GM23338 (cell line): Measurements from ENCODE around the gene SLC9A9. TPM values are rescaled to one million over a fixed set of nuclear protein-coding genes. Genes with fewer than 3 reads are reported as not detected.

ENCODE experiments used
- ATAC-seq: fragments of 200-7000 bp; cut with Tn5 transposase; 3 replicates; pipeline ENCODE4 v1.9.1; 2020
- DNase-seq: peaks from one replicate; pipeline ENCODE4 v3.0.0-alpha.2; 2015; ENCODE audit warnings: low spot score
- H2AFZ ChIP-seq: fragments of 200-600 bp; sonication (generic); 2 replicates; pipeline ENCODE4 v1.8.0; 2016; ENCODE audit warnings: antibody characterized with exemption, mild to moderate bottlenecking, moderate library complexity
- H3F3A ChIP-seq: fragments of 200-600 bp; sonication (generic); replicated peaks from 2 replicates; pipeline ENCODE4 v1.8.0; 2017; ENCODE audit warnings: antibody characterized with exemption, mixed run types, low read depth
- H3K27ac ChIP-seq: fragments of 200-600 bp; sonication (generic); 2 replicates; pipeline ENCODE4 v1.6.1; 2016; ENCODE audit warnings: low read depth
- H3K27me3 ChIP-seq: fragments of 200-600 bp; sonication (generic); 2 replicates; pipeline ENCODE4 v1.8.0; 2016; ENCODE audit warnings: mild to moderate bottlenecking, mixed run types, moderate library complexity; ENCODE audit not compliant: insufficient read depth
- H3K36me3 ChIP-seq: fragments of 200-600 bp; sonication (generic); 2 replicates; pipeline ENCODE4 v1.8.0; 2016; ENCODE audit warnings: mild to moderate bottlenecking; ENCODE audit not compliant: insufficient read depth
- H3K4me1 ChIP-seq: fragments of 200-600 bp; sonication (generic); 2 replicates; pipeline ENCODE4 v1.8.0; 2016; ENCODE audit warnings: mild to moderate bottlenecking, moderate library complexity; ENCODE audit not compliant: insufficient read depth
- H3K4me2 ChIP-seq: fragments of 200-600 bp; sonication (generic); 2 replicates; pipeline ENCODE4 v1.7.1; 2017; ENCODE audit warnings: mixed run types
- H3K4me3 ChIP-seq: fragments of 200-600 bp; sonication (generic); 2 replicates; pipeline ENCODE4 v1.6.1; 2016; ENCODE audit warnings: mixed run types
- H3K79me2 ChIP-seq: fragments of 200-600 bp; sonication (generic); replicated peaks from 2 replicates; pipeline ENCODE4 v1.8.0; 2017; ENCODE audit warnings: mild to moderate bottlenecking; ENCODE audit not compliant: insufficient read depth
- H3K9me2 ChIP-seq: fragments of 200-600 bp; sonication (generic); 2 replicates; pipeline ENCODE4 v1.8.0; 2017; ENCODE audit not compliant: insufficient read depth
- H4K20me1 ChIP-seq: fragments of 200-600 bp; sonication (generic); replicated peaks from 2 replicates; pipeline ENCODE4 v1.8.0; 2017; ENCODE audit warnings: mild to moderate bottlenecking; ENCODE audit not compliant: insufficient read depth
- H3K27ac Mint-ChIP-seq: 2 replicates; pipeline ENCODE4 v1.8.0; 2020; ENCODE audit warnings: inconsistent platforms, mild to moderate bottlenecking, moderate library complexity, mixed read lengths
- H3K27me3 Mint-ChIP-seq: 3 replicates; pipeline ENCODE4 v1.8.0; 2022; ENCODE audit warnings: low read depth, mild to moderate bottlenecking, moderate library complexity, mixed read lengths, inconsistent platforms; ENCODE audit not compliant: insufficient read depth, poor library complexity
- H3K36me3 Mint-ChIP-seq: 3 replicates; pipeline ENCODE4 v1.8.0; 2021; ENCODE audit warnings: low read depth, mild to moderate bottlenecking, inconsistent platforms, moderate library complexity, mixed read lengths
- H3K4me1 Mint-ChIP-seq: 3 replicates; pipeline ENCODE4 v1.8.0; 2020; ENCODE audit warnings: mild to moderate bottlenecking, inconsistent platforms, mixed read lengths
- H3K4me3 Mint-ChIP-seq: 3 replicates; pipeline ENCODE4 v1.8.0; 2021; ENCODE audit warnings: moderate library complexity, mild to moderate bottlenecking, inconsistent platforms, mixed read lengths
- H3K9me3 Mint-ChIP-seq: 3 replicates; pipeline ENCODE4 v1.8.0; 2020; ENCODE audit warnings: moderate library complexity, mild to moderate bottlenecking, inconsistent platforms, mixed read lengths
- CREB1 ChIP-seq: fragments of 250-450 bp; sonication (Bioruptor Pico); IDR thresholded peaks from 2 replicates; pipeline ENCODE4 v1.5.0; 2020; ENCODE audit warnings: low read depth, mild to moderate bottlenecking, moderate library complexity
- CTCF ChIP-seq, 2 experiments: fragments of 200-600 bp in 1 of 2; sonication (generic) in 1 of 2; conservative IDR thresholded peaks; 2 replicates each; pipeline versions ENCODE4 v1.5.1 to v1.6.1; 2016 to 2017; ENCODE audit warnings: antibody characterized with exemption in 2 of 2, low read depth in 2 of 2, mild to moderate bottlenecking in 2 of 2, moderate library complexity in 1 of 2
- ETS1 ChIP-seq: IDR thresholded peaks from 2 replicates; pipeline ENCODE4 v1.6.1; 2016; ENCODE audit warnings: antibody characterized with exemption
- EZH2 ChIP-seq: fragments of 200-600 bp; sonication (generic); IDR thresholded peaks from one replicate; pipeline ENCODE4 v1.8.0; 2017; ENCODE audit warnings: antibody characterized with exemption, mild to moderate bottlenecking, low read depth; ENCODE audit not compliant: unreplicated experiment
- EZH2phosphoT487 ChIP-seq: fragments of 200-600 bp; sonication (generic); IDR thresholded peaks from one replicate; pipeline ENCODE4 v1.8.1; 2018; ENCODE audit warnings: antibody characterized with exemption; ENCODE audit not compliant: unreplicated experiment
- JUNB ChIP-seq: IDR thresholded peaks from one replicate; pipeline ENCODE4 v1.6.1; 2016; ENCODE audit warnings: antibody characterized with exemption; ENCODE audit not compliant: unreplicated experiment
- NANOG ChIP-seq: IDR thresholded peaks from 2 replicates; pipeline ENCODE4 v1.6.1; 2016; ENCODE audit warnings: antibody characterized with exemption, borderline replicate concordance
- POLR2AphosphoS5 ChIP-seq: IDR thresholded peaks from 2 replicates; pipeline ENCODE4 v1.6.1; 2016; ENCODE audit warnings: antibody characterized with exemption, low read depth
- STAT1 ChIP-seq: IDR thresholded peaks from one replicate; pipeline ENCODE4 v1.6.1; 2016; ENCODE audit warnings: antibody characterized with exemption; ENCODE audit not compliant: unreplicated experiment
- ZNF114 ChIP-seq: fragments of 250-450 bp; sonication (Bioruptor Pico); IDR thresholded peaks from 2 replicates; pipeline ENCODE4 v1.5.0; 2020; ENCODE audit warnings: mild to moderate bottlenecking, moderate library complexity
- ZNF331 ChIP-seq: fragments of 250-450 bp; sonication (Bioruptor Pico); IDR thresholded peaks from 2 replicates; pipeline ENCODE4 v1.5.0; 2020; ENCODE audit warnings: low read depth, mild to moderate bottlenecking, moderate library complexity
- ZNF462 ChIP-seq: fragments of 250-450 bp; sonication (Bioruptor Pico); IDR thresholded peaks from 2 replicates; pipeline ENCODE4 v1.5.0; 2020; ENCODE audit warnings: mild to moderate bottlenecking, moderate library complexity
- polyA plus RNA-seq: library from polyadenylated mRNA; unstranded; fragments of >200 nt; fragmentation: Nextera tagmentation; extraction: Ambion mirVana; gene quantifications from 2 replicates; pipeline ENCODE4 v1.2.1, GENCODE V29; 2016
- total RNA-seq: library from RNA; depleted of rRNA; stranded (reverse); fragments of >200 nt; shearing (Covaris generic); gene quantifications from 2 replicates; pipeline ENCODE4 v1.2.3, GENCODE V29; 2014
- TF ChIP-seq, protein P1 (sequence below): IDR thresholded peaks from one replicate; pipeline ENCODE4 v1.6.1; 2018; ENCODE audit warnings: antibody characterized with exemption; ENCODE audit not compliant: unreplicated experiment

Gene SLC9A9
- total and polyA plus RNA-seq, 2 experiments from 2014 or later, result 1.3 to 1.6 TPM

DNA sequence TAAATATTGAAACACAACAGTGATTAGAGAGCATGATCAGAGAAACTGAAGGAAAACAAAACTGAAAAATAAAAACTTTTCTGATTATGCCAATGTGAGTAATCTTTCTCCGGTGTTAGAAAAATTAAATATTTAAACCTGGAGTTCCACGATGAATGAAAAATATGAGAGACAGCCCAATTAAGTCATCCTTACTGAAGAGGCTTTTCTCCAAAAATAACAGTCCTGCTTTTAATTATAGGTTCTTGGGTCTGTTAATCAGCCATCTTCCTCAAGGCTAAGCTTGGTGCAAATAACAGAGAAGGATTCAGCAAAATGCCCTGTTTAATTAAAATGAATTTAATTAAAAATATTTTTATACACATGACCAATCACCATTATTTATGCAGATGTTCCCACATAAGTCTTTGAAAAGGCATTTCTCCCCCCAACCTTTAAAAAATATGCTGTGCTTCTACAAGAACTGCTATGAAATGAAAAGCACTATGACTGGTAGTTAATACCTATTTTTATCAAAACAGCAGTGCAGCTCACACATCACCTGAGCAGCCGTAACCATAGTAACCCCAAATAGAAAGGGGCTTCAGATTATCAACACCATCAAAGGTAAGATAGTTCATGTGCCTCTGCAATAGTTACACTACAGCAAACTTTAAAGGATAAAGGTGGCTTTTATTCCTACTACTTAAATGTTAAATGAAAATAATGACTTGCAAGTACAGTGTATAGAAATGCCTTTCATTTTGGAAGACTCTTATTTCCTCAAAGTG, 175.7 kb downstream of the SLC9A9 start:
- H3K4me1 ChIP-seq, result no peaks in the 10 kb centered on the region
- no peaks in the 10 kb centered on the region for H3K9me2 ChIP-seq
- H3K79me2 ChIP-seq, result no peaks in the 10 kb centered on the region
- no peak overlapping the region for H3K4me3 ChIP-seq
- no peaks in the 10 kb centered on the region for H3K27me3 Mint-ChIP-seq
- H3K27ac ChIP-seq, result no peak overlapping the region
- DNase-seq (no peak), ATAC-seq (no peak)
- no peak overlapping the region for H3K4me2 ChIP-seq
- H3K27ac Mint-ChIP-seq, result no peak overlapping the region
- H3K36me3 Mint-ChIP-seq, result no peaks in the 10 kb centered on the region
- H3K9me3 Mint-ChIP-seq, result no peaks in the 10 kb centered on the region
- H3K27me3 ChIP-seq, result no peaks in the 10 kb centered on the region
- no peaks in the 10 kb centered on the region for H3F3A ChIP-seq
- TF ChIP-seq ZNF114 (CRISPR knock-in tag), result no peak
- TF ChIP-seq STAT1, result no peak
- TF ChIP-seq, protein P1, sequence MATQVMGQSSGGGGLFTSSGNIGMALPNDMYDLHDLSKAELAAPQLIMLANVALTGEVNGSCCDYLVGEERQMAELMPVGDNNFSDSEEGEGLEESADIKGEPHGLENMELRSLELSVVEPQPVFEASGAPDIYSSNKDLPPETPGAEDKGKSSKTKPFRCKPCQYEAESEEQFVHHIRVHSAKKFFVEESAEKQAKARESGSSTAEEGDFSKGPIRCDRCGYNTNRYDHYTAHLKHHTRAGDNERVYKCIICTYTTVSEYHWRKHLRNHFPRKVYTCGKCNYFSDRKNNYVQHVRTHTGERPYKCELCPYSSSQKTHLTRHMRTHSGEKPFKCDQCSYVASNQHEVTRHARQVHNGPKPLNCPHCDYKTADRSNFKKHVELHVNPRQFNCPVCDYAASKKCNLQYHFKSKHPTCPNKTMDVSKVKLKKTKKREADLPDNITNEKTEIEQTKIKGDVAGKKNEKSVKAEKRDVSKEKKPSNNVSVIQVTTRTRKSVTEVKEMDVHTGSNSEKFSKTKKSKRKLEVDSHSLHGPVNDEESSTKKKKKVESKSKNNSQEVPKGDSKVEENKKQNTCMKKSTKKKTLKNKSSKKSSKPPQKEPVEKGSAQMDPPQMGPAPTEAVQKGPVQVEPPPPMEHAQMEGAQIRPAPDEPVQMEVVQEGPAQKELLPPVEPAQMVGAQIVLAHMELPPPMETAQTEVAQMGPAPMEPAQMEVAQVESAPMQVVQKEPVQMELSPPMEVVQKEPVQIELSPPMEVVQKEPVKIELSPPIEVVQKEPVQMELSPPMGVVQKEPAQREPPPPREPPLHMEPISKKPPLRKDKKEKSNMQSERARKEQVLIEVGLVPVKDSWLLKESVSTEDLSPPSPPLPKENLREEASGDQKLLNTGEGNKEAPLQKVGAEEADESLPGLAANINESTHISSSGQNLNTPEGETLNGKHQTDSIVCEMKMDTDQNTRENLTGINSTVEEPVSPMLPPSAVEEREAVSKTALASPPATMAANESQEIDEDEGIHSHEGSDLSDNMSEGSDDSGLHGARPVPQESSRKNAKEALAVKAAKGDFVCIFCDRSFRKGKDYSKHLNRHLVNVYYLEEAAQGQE, result no peak
- TF ChIP-seq ZNF462, result no peak
- TF ChIP-seq EZH2, result no peak
- no peak for TF ChIP-seq JUNB
- no peak for TF ChIP-seq ZNF331 (CRISPR knock-in tag)
- no peak for TF ChIP-seq EZH2phosphoT487
- no peak for TF ChIP-seq POLR2AphosphoS5
- TF ChIP-seq ETS1, result no peak
- no peak for TF ChIP-seq CTCF (conservative IDR thresholded peaks at IDR 0.05; ENCODE audit: low read depth in 2 of 2)
- no peak for TF ChIP-seq NANOG
- no peak for TF ChIP-seq CREB1 (CRISPR knock-in tag)
- H3K36me3 ChIP-seq, result no peaks in the 10 kb centered on the region
- no peak overlapping the region for H3K4me3 Mint-ChIP-seq
- no peak overlapping the region for H2AFZ ChIP-seq
- 0 out of 3 replicates have a peak, but pooled peaks cover 2% of the 10 kb centered on the region for H3K4me1 Mint-ChIP-seq
- H4K20me1 ChIP-seq, result no peaks in the 10 kb centered on the region
